ENCODE data around the gene ELMO1.

GRCh38 chr7:37363536-37364491 is 84.8 kb downstream of the ELMO1 start:
- TF ChIP-seq, protein P1, sequence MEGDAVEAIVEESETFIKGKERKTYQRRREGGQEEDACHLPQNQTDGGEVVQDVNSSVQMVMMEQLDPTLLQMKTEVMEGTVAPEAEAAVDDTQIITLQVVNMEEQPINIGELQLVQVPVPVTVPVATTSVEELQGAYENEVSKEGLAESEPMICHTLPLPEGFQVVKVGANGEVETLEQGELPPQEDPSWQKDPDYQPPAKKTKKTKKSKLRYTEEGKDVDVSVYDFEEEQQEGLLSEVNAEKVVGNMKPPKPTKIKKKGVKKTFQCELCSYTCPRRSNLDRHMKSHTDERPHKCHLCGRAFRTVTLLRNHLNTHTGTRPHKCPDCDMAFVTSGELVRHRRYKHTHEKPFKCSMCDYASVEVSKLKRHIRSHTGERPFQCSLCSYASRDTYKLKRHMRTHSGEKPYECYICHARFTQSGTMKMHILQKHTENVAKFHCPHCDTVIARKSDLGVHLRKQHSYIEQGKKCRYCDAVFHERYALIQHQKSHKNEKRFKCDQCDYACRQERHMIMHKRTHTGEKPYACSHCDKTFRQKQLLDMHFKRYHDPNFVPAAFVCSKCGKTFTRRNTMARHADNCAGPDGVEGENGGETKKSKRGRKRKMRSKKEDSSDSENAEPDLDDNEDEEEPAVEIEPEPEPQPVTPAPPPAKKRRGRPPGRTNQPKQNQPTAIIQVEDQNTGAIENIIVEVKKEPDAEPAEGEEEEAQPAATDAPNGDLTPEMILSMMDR (IDR thresholded peaks at IDR 0.05): no peak
- TF ChIP-seq POLR2A (IDR thresholded peaks at IDR 0.05): no peak

Data from adrenal gland (tissue), 5 donors.